Sigmoid colon (tissue), 4 donors: Measurements from ENCODE around the gene MEGF6.

ENCODE experiments used
- CTCF ChIP-seq, 4 experiments: fragments of 450-650 bp in 3 of 4; fragments of 200-600 bp in 1 of 4; IDR thresholded peaks; one replicate each; pipeline ENCODE4 v1.5.1; 2016 to 2019; ENCODE audit warnings: antibody characterized with exemption in 4 of 4, mild to moderate bottlenecking in 3 of 4, moderate library complexity in 2 of 4
- EP300 ChIP-seq, 4 donors: sonication (generic); formaldehyde crosslinking; IDR thresholded peaks; one replicate each; pipeline ENCODE4 v1.6.1; 2017; ENCODE audit warnings: antibody characterized with exemption in 4 of 4
- POLR2AphosphoS5 ChIP-seq, 4 donors: sonication (generic); formaldehyde crosslinking; IDR thresholded peaks; one replicate each; pipeline ENCODE4 v1.6.1; 2017; ENCODE audit warnings: antibody characterized with exemption in 4 of 4

GRCh38 chr1:3506943-3507342, 104.4 kb downstream of the MEGF6 start:
- no peak for TF ChIP-seq CTCF (IDR thresholded peaks at IDR 0.05)
- no peak for TF ChIP-seq POLR2AphosphoS5 (IDR thresholded peaks at IDR 0.05)
- no peak for TF ChIP-seq EP300 (IDR thresholded peaks at IDR 0.05)
